MCF 10A (cell line): Measurements from ENCODE around the gene DDIAS. TPM values are rescaled to one million over a fixed set of nuclear protein-coding genes. Genes with fewer than 3 reads are reported as not detected.

Source experiments
- BruUV-seq: library from RNA; stranded (reverse); fragments of 400-500 nt; replicated peaks from 2 replicates; lab custom pipeline; 2021; lab: Mats Ljungman, UMichigan
- CTCF ChIA-PET: fragments of 300-600 bp; sonication (Branson Sonifier 250); formaldehyde crosslinking; extraction: SDS; loops from one replicate; lab custom pipeline; 2021; ENCODE audit warnings: antibody characterized with exemption, inconsistent platforms; lab: Yijun Ruan, JAX
- POLR2A ChIA-PET: fragments of 300-600, 350-650 bp; sonication (Branson Sonifier 250); formaldehyde crosslinking; extraction: SDS; loops from one replicate; lab custom pipeline; 2020; ENCODE audit warnings: antibody characterized with exemption, inconsistent platforms; lab: Yijun Ruan, JAX
- DNase-seq: peaks from one replicate; pipeline ENCODE4 v3.0.0-alpha.2; 2018; ENCODE audit not compliant: unreplicated experiment
- H3K27ac Mint-ChIP-seq: one replicate; pipeline ENCODE4 v1.8.0; 2022; ENCODE audit warnings: mild to moderate bottlenecking, low read depth, mixed read lengths; ENCODE audit not compliant: unreplicated experiment
- H3K27me3 Mint-ChIP-seq: one replicate; pipeline ENCODE4 v1.8.0; 2022; ENCODE audit warnings: mixed read lengths; ENCODE audit not compliant: insufficient read depth, unreplicated experiment
- H3K36me3 Mint-ChIP-seq: one replicate; pipeline ENCODE4 v1.8.0; 2022; ENCODE audit warnings: mild to moderate bottlenecking, moderate library complexity, mixed read lengths; ENCODE audit not compliant: insufficient read depth, unreplicated experiment
- H3K4me1 Mint-ChIP-seq: one replicate; pipeline ENCODE4 v1.8.0; 2022; ENCODE audit warnings: mixed read lengths; ENCODE audit not compliant: insufficient read depth, unreplicated experiment
- H3K4me3 Mint-ChIP-seq: one replicate; pipeline ENCODE4 v1.8.0; 2022; ENCODE audit warnings: mild to moderate bottlenecking, moderate library complexity, mixed read lengths; ENCODE audit not compliant: unreplicated experiment
- H3K9me3 Mint-ChIP-seq: one replicate; pipeline ENCODE4 v1.8.0; 2022; ENCODE audit warnings: mixed read lengths; ENCODE audit not compliant: unreplicated experiment
- CTCF ChIP-seq: fragments of 200-600 bp; IDR thresholded peaks from one replicate; pipeline ENCODE4 v1.8.0; 2022; ENCODE audit warnings: antibody characterized with exemption, mild to moderate bottlenecking; ENCODE audit not compliant: unreplicated experiment
- intact Hi-C: fragments of 100-400 bp; cut with micrococcal nuclease; formaldehyde crosslinking; loops from 2 replicates; pipeline ENCODE4 v1.14.1; 2022
- total RNA-seq: library from RNA; stranded (reverse); gene quantifications from 2 replicates; pipeline ENCODE4 v1.2.3, GENCODE V29; 2022

DDIAS gene
- total RNA-seq, 1 experiment from 2014 or later, result 7.7 TPM

- peaks cover 19% of the 10 kb centered on the region for H3K4me1 Mint-ChIP-seq
- ChIA-PET POLR2A (interaction anchor here (1.0 kb wide), 1 partner anchor 261 kb away, joined by 3 read pairs; the partner anchor contains the start of gene PCF11), CTCF (interaction anchor here (0.7 to 7.7 kb wide), 6 partner anchors 13 to 354 kb away, joined by 3 to 101 read pairs (median 3); no protein-coding TSS in a partner anchor)
- H3K27me3 Mint-ChIP-seq, result no peaks in the 10 kb centered on the region
- no peaks in the 10 kb centered on the region for H3K9me3 Mint-ChIP-seq
- no peak overlapping the region for H3K4me3 Mint-ChIP-seq
- no TSS peak for BruUV-seq
- peaks cover 4% of the 10 kb centered on the region for H3K36me3 Mint-ChIP-seq
- intact Hi-C loops, result no loop called here
- DNase-seq, result no peak
- no peak overlapping the region for H3K27ac Mint-ChIP-seq
- no peak for TF ChIP-seq CTCF
Measured at GRCh38 chr11:82895437-82896091, 6.0 kb upstream of the DDIAS start.

- intact Hi-C loops, result no loop called here
- Mint-ChIP-seq H3K27me3 (no peaks in the 10 kb centered on the region), H3K4me3 (no peak overlapping the region), H3K27ac (no peak overlapping the region), H3K9me3 (no peaks in the 10 kb centered on the region), H3K4me1 (peaks cover 21% of the 10 kb centered on the region), H3K36me3 (peaks cover 4% of the 10 kb centered on the region)
- no peak for DNase-seq
- ChIA-PET POLR2A (no interaction called here), CTCF (interaction anchor here (0.7 to 7.7 kb wide), 5 partner anchors 13 to 182 kb away, joined by 3 to 101 read pairs (median 3); no protein-coding TSS in a partner anchor)
- no peak for TF ChIP-seq CTCF
- BruUV-seq, result no TSS peak
Measured at GRCh38 chr11:82896183-82896582, 5.4 kb upstream of the DDIAS start.

GRCh38 chr11:82898241-82898640 lies 3.3 kb upstream of the DDIAS start:
- intact Hi-C loops, result no loop called here
- peaks cover 33% of the 10 kb centered on the region for H3K4me1 Mint-ChIP-seq
- H3K36me3 Mint-ChIP-seq, result peaks cover 4% of the 10 kb centered on the region
- no peak overlapping the region for H3K4me3 Mint-ChIP-seq
- no peak for TF ChIP-seq CTCF
- ChIA-PET CTCF (interaction anchor here (0.6 to 7.7 kb wide), 4 partner anchors 23 to 825 kb away, joined by 3 to 101 read pairs (median 4); no protein-coding TSS in a partner anchor), POLR2A (interaction anchor here (0.5 to 5.5 kb wide), 4 partner anchors 30 to 498 kb away, joined by 3 to 75 read pairs (median 5); partner anchors contain the start of gene ANKRD42)
- no peak overlapping the region for H3K27ac Mint-ChIP-seq
- H3K9me3 Mint-ChIP-seq, result no peaks in the 10 kb centered on the region
- DNase-seq, result no peak
- H3K27me3 Mint-ChIP-seq, result no peaks in the 10 kb centered on the region
- BruUV-seq, result no TSS peak

GRCh38 chr11:82899186-82899820 lies 2.2 kb upstream of the DDIAS start:
- Mint-ChIP-seq H3K27ac (peak overlapping the region; percentile 95), H3K27me3 (no peaks in the 10 kb centered on the region), H3K9me3 (no peaks in the 10 kb centered on the region), H3K4me1 (peaks cover 38% of the 10 kb centered on the region), H3K36me3 (peaks cover 4% of the 10 kb centered on the region), H3K4me3 (peak overlapping the region; percentile 88)
- no TSS peak for BruUV-seq
- TF ChIP-seq CTCF, result no peak
- ChIA-PET CTCF (interaction anchor here (0.5 to 7.7 kb wide), 8 partner anchors 9 to 821 kb away, joined by 3 to 101 read pairs (median 4); no protein-coding TSS in a partner anchor), POLR2A (interaction anchor here (1.4 to 5.5 kb wide), 7 partner anchors 26 to 386 kb away, joined by 6 to 126 read pairs (median 7); partner anchors contain the start of genes ANKRD42, CCDC90B and PCF11)
- peak; percentile 1 for DNase-seq
- intact Hi-C loops, result no loop called here
